ENCODE data around the gene GAS2L1. TPM values are rescaled to one million over a fixed set of nuclear protein-coding genes. Genes with fewer than 3 reads are reported as not detected.

The GAS2L1 gene
- total and polyA plus RNA-seq, 4 donors, result 3.8 to 40.1 (median 16.3) TPM

GRCh38 chr22:29311464-29312217 lies 5.2 kb downstream of the GAS2L1 start:
- ATAC-seq (ENCODE audit: insufficient read depth, low FRiP score) (no peak), DNase-seq (no peak)
- H3K9me3 ChIP-seq (ENCODE audit: control insufficient read depth in 4 of 4, insufficient read depth in 3 of 4, low read length in 3 of 4), result no peaks in the 10 kb centered on the region
- peaks cover 0 to 30% (median 28%) of the 10 kb centered on the region in 3 donors for H3K27me3 ChIP-seq (ENCODE audit: control insufficient read depth in 3 of 3, insufficient read depth in 3 of 3, low read length in 2 of 3)
- H3K9ac ChIP-seq (ENCODE audit: insufficient read depth in 1 of 2, low read length in 2 of 2), result no peak overlapping the region
- peaks cover 0 to 51% (median 8%) of the 10 kb centered on the region in 5 donors for H3K4me1 ChIP-seq (ENCODE audit: control insufficient read depth in 5 of 5, insufficient read depth in 5 of 5, low read length in 5 of 5)
- peak overlapping the region; percentile 60 to 71 for H3K27ac ChIP-seq (ENCODE audit: low read depth in 1 of 2, low read length in 1 of 2)
- TF ChIP-seq CTCF (IDR thresholded peaks at IDR 0.05; ENCODE audit: control extremely low read depth, extremely low read depth), result no peak
- WGBS, 2 donors, result 77 to 80% methylated on average over 48 to 50 of the region's 50 CpGs
- no peak overlapping the region for H3K4me3 ChIP-seq
- peaks cover 0 to 4% (median 2%) of the 10 kb centered on the region in 4 donors for H3K36me3 ChIP-seq (ENCODE audit: control insufficient read depth in 4 of 4, insufficient read depth in 4 of 4, low read length in 4 of 4)

- no peak overlapping the region for H3K27ac ChIP-seq (ENCODE audit: low read depth in 1 of 2, low read length in 1 of 2)
These were observed 6.0 kb downstream of the GAS2L1 start for GRCh38 chr22:29312218-29313125.

GRCh38 chr22:29313126-29313575 lies 6.7 kb downstream of the GAS2L1 start:
- H3K36me3 ChIP-seq (ENCODE audit: control insufficient read depth in 4 of 4, insufficient read depth in 4 of 4, low read length in 4 of 4), result peaks cover 0 to 4% (median 2%) of the 10 kb centered on the region in 4 donors
- H3K9ac ChIP-seq (ENCODE audit: insufficient read depth in 1 of 2, low read length in 2 of 2), result no peak overlapping the region
- no peak overlapping the region for H3K27ac ChIP-seq (ENCODE audit: low read depth in 1 of 2, low read length in 1 of 2)
- peaks cover 0 to 43% (median 6%) of the 10 kb centered on the region in 5 donors for H3K4me1 ChIP-seq (ENCODE audit: control insufficient read depth in 5 of 5, insufficient read depth in 5 of 5, low read length in 5 of 5)
- peaks cover 0 to 36% (median 35%) of the 10 kb centered on the region in 3 donors for H3K27me3 ChIP-seq (ENCODE audit: control insufficient read depth in 3 of 3, insufficient read depth in 3 of 3, low read length in 2 of 3)
- DNase-seq, result peak; percentile 57 to 71 (median 63)
- no peak for ATAC-seq (ENCODE audit: insufficient read depth, low FRiP score)
- 15 to 19% methylated on average over 29 to 44 of the region's 44 CpGs for WGBS, 2 donors
- TF ChIP-seq CTCF (IDR thresholded peaks at IDR 0.05; ENCODE audit: control extremely low read depth, extremely low read depth), result no peak
- H3K4me3 ChIP-seq, result no peak overlapping the region
- H3K9me3 ChIP-seq (ENCODE audit: control insufficient read depth in 4 of 4, insufficient read depth in 3 of 4, low read length in 3 of 4), result no peaks in the 10 kb centered on the region

More at GRCh38 chr22:29312218-29313125, 6.0 kb downstream of the GAS2L1 start:
- 94 to 96% methylated on average over 25 of the region's 25 CpGs for WGBS, 2 donors
- DNase-seq (no peak), ATAC-seq (ENCODE audit: insufficient read depth, low FRiP score) (no peak)
- H3K9ac ChIP-seq (ENCODE audit: insufficient read depth in 1 of 2, low read length in 2 of 2), result no peak overlapping the region
- H3K27me3 ChIP-seq (ENCODE audit: control insufficient read depth in 3 of 3, insufficient read depth in 3 of 3, low read length in 2 of 3), result peaks cover 0 to 36% (median 35%) of the 10 kb centered on the region in 3 donors
- no peak for TF ChIP-seq CTCF (IDR thresholded peaks at IDR 0.05; ENCODE audit: control extremely low read depth, extremely low read depth)
- no peak overlapping the region for H3K4me3 ChIP-seq
- no peaks in the 10 kb centered on the region for H3K9me3 ChIP-seq (ENCODE audit: control insufficient read depth in 4 of 4, insufficient read depth in 3 of 4, low read length in 3 of 4)
- H3K36me3 ChIP-seq (ENCODE audit: control insufficient read depth in 4 of 4, insufficient read depth in 4 of 4, low read length in 4 of 4), result peaks cover 0 to 4% (median 2%) of the 10 kb centered on the region in 4 donors
- peaks cover 0 to 50% (median 8%) of the 10 kb centered on the region in 5 donors for H3K4me1 ChIP-seq (ENCODE audit: control insufficient read depth in 5 of 5, insufficient read depth in 5 of 5, low read length in 5 of 5)
